OCI-LY7 (cell line): ENCODE data around the gene UQCRC2. TPM values are rescaled to one million over a fixed set of nuclear protein-coding genes. Genes with fewer than 3 reads are reported as not detected.

Source experiments
- BruUV-seq: library from RNA; stranded (reverse); fragments of 400-500 nt; replicated peaks from 2 replicates; lab custom pipeline; 2021; lab: Mats Ljungman, UMichigan
- CTCF ChIA-PET: fragments of 300-600 bp; sonication (Branson Sonifier 250); formaldehyde crosslinking; loops from one replicate; lab custom pipeline; 2022; ENCODE audit warnings: antibody characterized with exemption; ENCODE audit not compliant: unreplicated experiment; lab: Charles Lee
- POLR2A ChIA-PET: fragments of 300-600 bp; sonication (Branson Sonifier 250); formaldehyde crosslinking; loops from one replicate; lab custom pipeline; 2022; ENCODE audit warnings: antibody characterized with exemption; lab: Charles Lee
- DNase-seq: peaks from one replicate; pipeline ENCODE4 v3.0.0-alpha.2; 2015; ENCODE audit warnings: low spot score
- H2AFZ ChIP-seq: fragments of 200-600 bp; sonication (generic), shearing (Covaris generic); 2 replicates; pipeline ENCODE4 v1.6.1; 2014; ENCODE audit warnings: mild to moderate bottlenecking, antibody characterized with exemption, low read length, moderate library complexity
- H3K27ac ChIP-seq: fragments of 200-600 bp; sonication (generic); 2 replicates; pipeline ENCODE4 v1.5.1; 2014; ENCODE audit warnings: mixed run types, low read depth, mild to moderate bottlenecking, moderate library complexity, low read length, inconsistent platforms; ENCODE audit not compliant: poor library complexity, severe bottlenecking
- H3K36me3 ChIP-seq: fragments of 200-600 bp; sonication (generic); 2 replicates; pipeline ENCODE4 v1.6.1; 2014; ENCODE audit warnings: mild to moderate bottlenecking, antibody characterized with exemption, low read length, moderate library complexity, mixed read lengths; ENCODE audit not compliant: insufficient read depth
- H3K4me1 ChIP-seq: fragments of 200-600 bp; sonication (generic); 2 replicates; pipeline ENCODE4 v1.5.1; 2014; ENCODE audit warnings: mild to moderate bottlenecking, low read length; ENCODE audit not compliant: insufficient read depth, poor library complexity, severe bottlenecking
- H3K4me2 ChIP-seq: fragments of 200-600 bp; sonication (generic); 2 replicates; pipeline ENCODE4 v1.6.1; 2014; ENCODE audit warnings: mild to moderate bottlenecking, low read length
- H3K4me3 ChIP-seq: fragments of 200-600 bp; sonication (generic); 2 replicates; pipeline ENCODE4 v1.5.1; 2014; ENCODE audit warnings: mild to moderate bottlenecking, low read depth, low read length; ENCODE audit not compliant: poor library complexity, severe bottlenecking
- H3K79me2 ChIP-seq: fragments of 200-600 bp; sonication (generic); 2 replicates; pipeline ENCODE4 v1.6.1; 2016; ENCODE audit warnings: low read depth, mild to moderate bottlenecking, low read length, moderate library complexity, mixed read lengths; ENCODE audit not compliant: insufficient read depth
- H3K9me2 ChIP-seq: fragments of 200-600 bp; sonication (generic); 2 replicates; pipeline ENCODE4 v1.6.1; 2016; ENCODE audit warnings: mild to moderate bottlenecking, low read length, mixed read lengths; ENCODE audit not compliant: insufficient read depth
- H3K9me3 ChIP-seq: fragments of 200-600 bp; sonication (generic); 2 replicates; pipeline ENCODE4 v1.6.1; 2014; ENCODE audit warnings: mild to moderate bottlenecking, mixed run types, low read length, mixed read lengths
- H4K20me1 ChIP-seq: fragments of 200-600 bp; sonication (generic); 2 replicates; pipeline ENCODE4 v1.6.1; 2014; ENCODE audit warnings: mild to moderate bottlenecking, antibody characterized with exemption, low read length, moderate library complexity, mixed read lengths; ENCODE audit not compliant: insufficient read depth
- CTCF ChIP-seq: fragments of 200-600 bp; sonication (generic); conservative IDR thresholded peaks from 2 replicates; pipeline ENCODE4 v1.5.1; 2014; ENCODE audit warnings: mild to moderate bottlenecking, antibody characterized with exemption, low read length, moderate library complexity, mixed read lengths
- EZH2phosphoT487 ChIP-seq: fragments of 200-600 bp; sonication (generic); IDR thresholded peaks from 2 replicates; pipeline ENCODE4 v1.6.1; 2018; ENCODE audit warnings: low read depth, borderline replicate concordance, mild to moderate bottlenecking, mixed run types, antibody characterized with exemption, low read length, moderate library complexity, mixed read lengths
- intact Hi-C: fragments of 100-400 bp; cut with micrococcal nuclease; formaldehyde crosslinking; loops from one replicate; pipeline ENCODE4 v1.10.0; 2022; ENCODE audit not compliant: unreplicated experiment
- total RNA-seq, 2 experiments: library from RNA; depleted of rRNA in 1 of 2; stranded (reverse); fragments of >200 nt in 1 of 2; shearing (Covaris generic) in 1 of 2; gene quantifications; 2 replicates each; pipeline ENCODE4 v1.2.3, GENCODE V29; 2014 to 2022

Gene UQCRC2
- total RNA-seq, 2 experiments from 2014 or later: 121 to 210 TPM

GRCh38 chr16:22010902-22011301, 57.7 kb downstream of the UQCRC2 start:
- H3K9me3 ChIP-seq: no peaks in the 10 kb centered on the region
- H4K20me1 ChIP-seq: no peaks in the 10 kb centered on the region
- H2AFZ ChIP-seq: no peak overlapping the region
- H3K36me3 ChIP-seq: no peaks in the 10 kb centered on the region
- no peak overlapping the region for H3K27ac ChIP-seq
- H3K4me3 ChIP-seq: no peak overlapping the region
- ChIA-PET CTCF (no interaction called here), POLR2A (no interaction called here)
- H3K4me2 ChIP-seq: no peak overlapping the region
- H3K79me2 ChIP-seq: peaks cover 18% of the 10 kb centered on the region; the same call in 1 of the 2 replicates
- no peak for DNase-seq
- no TSS peak for BruUV-seq
- intact Hi-C loops: no loop called here
- H3K9me2 ChIP-seq: no peaks in the 10 kb centered on the region
- H3K4me1 ChIP-seq: peaks cover 32% of the 10 kb centered on the region
- TF ChIP-seq EZH2phosphoT487 (no peak), CTCF (no peak)

DNA sequence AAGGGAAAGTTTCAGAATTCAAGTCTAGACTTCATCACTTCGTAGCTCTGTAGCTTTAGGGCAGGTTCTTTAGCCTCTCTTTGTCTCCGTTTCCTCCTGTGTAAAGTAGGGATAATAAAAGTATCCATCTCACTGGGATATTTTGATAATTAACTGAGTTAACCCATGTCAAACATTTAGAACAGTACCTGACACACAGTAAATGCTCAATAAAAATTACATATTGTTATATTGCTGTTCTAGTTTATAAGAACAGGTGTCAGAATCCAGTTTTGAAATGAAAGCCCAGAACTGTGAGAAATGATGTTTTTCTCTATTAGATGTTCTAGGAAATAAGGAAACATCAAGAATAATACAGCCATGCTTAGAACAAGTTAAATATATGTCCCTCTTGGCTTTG, 59.1 kb downstream of the UQCRC2 start:
- no peak for DNase-seq

More for the DNA sequence above, 59.1 kb downstream of the UQCRC2 start:
- Histone ChIP-seq H3K36me3 (no peaks in the 10 kb centered on the region), H3K27ac (no peak overlapping the region), H3K4me3 (no peak overlapping the region), H3K79me2 (peaks cover 18% of the 10 kb centered on the region; the same call in 1 of the 2 replicates), H3K9me2 (no peaks in the 10 kb centered on the region), H3K4me1 (peaks cover 26% of the 10 kb centered on the region), H3K4me2 (no peak overlapping the region), H2AFZ (no peak overlapping the region), H3K9me3 (no peaks in the 10 kb centered on the region), H4K20me1 (no peaks in the 10 kb centered on the region)
- TF ChIP-seq CTCF (no peak), EZH2phosphoT487 (no peak)
- intact Hi-C loops: no loop called here
- BruUV-seq: TSS peak; percentile 9
- ChIA-PET POLR2A (interaction anchor here (0.6 to 0.7 kb wide), 4 partner anchors 10 to 166 kb away, joined by 3 to 6 read pairs (median 3); no protein-coding TSS in a partner anchor), CTCF (interaction anchor here (0.6 to 0.9 kb wide), 2 partner anchors 17 to 66 kb away, joined by 3 read pairs; no protein-coding TSS in a partner anchor)
